OCI-M2 (cell line): Measurements from ENCODE around the gene PRRC2B.
"Not testable (repeated sequence)": the region's sequence is repeated elsewhere in the genome, so short reads cannot be mapped to it uniquely, and the experiment has no call there.

ENCODE experiments used
- DNase-seq: peaks from one replicate; lab custom pipeline; 2025; ENCODE audit not compliant: unreplicated experiment; lab: John Stamatoyannopoulos, UW

PRRC2B gene

GRCh38 chr9:131386281-131386680 is 7.6 kb upstream of the PRRC2B start:
- no peak for DNase-seq

- no peak for DNase-seq
Observed at GRCh38 chr9:131387394-131387793, 6.5 kb upstream of the PRRC2B start.

DNA sequence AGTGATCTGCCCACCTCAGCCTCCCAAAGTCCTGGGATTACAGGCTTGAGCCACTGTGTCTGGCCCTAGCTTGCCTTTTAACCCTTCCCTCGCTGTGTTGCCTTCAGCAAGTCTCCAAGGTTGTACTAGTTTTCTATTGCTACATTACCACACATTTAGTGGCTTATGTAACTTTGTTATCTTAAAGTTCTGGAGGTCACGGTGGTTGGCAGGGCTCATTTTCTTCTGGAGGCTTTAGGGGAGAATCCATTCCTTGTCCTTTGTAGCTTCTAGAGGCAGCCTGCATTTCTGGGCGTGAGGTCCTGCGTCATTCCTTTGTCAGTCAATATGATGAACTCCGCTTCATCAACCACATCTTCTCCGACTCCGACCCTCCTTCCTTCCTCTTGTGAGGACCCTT is 2.9 kb upstream of the PRRC2B start:
- DNase-seq, result no peak

GRCh38 chr9:131391504-131391903 is 2.4 kb upstream of the PRRC2B start:
- DNase-seq, result no peak

GRCh38 chr9:131394464-131395156 is 724 bp downstream of the PRRC2B start:
- DNase-seq, result no peak

GRCh38 chr9:131395157-131396098 is 1.5 kb downstream of the PRRC2B start:
- no peak for DNase-seq

- DNase-seq, result not testable (repeated sequence)
Observed at GRCh38 chr9:131396099-131396479, 2.2 kb downstream of the PRRC2B start.

DNA sequence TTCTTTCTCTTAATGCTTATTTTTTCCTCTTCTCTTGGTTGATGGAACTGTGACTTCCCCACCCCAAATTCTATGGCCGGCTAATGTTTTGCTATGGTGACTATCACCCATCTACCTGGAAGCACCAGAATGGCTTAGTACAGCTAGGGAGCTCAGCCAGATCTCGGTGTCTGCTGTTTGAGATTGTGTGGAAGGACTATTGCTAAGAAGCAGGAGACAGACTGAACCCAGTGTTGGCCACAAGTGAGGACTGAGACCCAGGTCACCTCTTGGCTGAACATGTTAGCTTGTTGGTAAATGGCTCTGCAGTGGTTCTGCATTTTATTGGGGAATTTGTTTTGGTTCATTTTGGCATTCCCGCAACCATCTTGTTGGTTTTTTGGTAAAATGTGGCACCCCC is 2.7 kb downstream of the PRRC2B start:
- no peak for DNase-seq

DNA sequence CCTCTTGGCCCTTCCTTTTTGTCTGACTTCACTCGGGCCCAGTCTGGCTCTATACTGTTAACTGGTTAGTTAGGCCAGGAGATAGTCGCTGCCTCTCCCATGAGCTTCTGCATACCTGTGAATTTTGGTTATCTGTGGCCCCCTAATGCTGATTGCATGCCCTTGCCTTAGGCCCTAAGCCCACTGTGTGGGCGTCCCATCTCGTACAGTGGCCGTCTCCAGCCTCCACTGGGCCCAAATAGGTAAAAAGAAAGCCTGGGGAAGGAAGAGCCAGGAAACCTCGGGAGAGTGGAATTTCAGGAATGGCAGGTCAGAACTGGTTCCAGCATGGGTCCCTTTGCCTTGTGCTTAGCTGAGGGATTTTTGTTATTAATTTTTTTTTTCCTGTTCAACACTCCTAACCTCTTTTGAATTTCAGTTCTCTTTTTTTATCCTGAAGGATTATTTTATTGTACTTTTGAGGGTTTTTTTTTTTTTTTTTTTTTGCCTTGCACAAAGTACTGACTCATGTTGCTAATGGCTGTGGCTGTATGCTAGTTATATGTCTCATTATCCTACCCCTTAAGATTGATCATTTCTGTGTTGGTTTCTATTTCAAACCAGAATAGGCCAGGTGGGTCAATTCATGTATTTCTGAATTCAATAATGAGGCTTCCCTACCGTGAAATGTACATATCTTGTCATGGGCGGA is 3.4 kb downstream of the PRRC2B start:
- no peak for DNase-seq

- no peak for DNase-seq
Observed at GRCh38 chr9:131398204-131398603, 4.3 kb downstream of the PRRC2B start.

DNA sequence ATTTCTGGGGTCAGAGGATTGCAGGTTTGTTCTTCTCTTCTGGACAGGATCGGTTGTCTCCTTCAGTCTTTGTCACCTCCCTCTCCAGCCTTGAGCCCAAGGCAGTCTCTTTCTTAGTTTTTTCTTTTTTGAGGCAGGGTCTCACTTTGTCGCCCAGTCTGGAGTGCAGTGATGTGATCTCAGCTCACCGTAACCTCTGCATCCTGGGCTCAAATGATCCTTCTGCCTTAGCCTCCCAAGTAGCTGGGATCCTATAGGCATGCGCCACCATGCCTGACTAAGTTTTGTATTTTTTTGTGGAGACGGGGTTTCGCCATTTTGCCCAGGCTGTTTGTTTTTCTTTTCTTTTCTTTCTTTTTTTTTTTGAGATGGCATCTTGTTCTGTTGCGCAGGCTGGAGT is 6.1 kb downstream of the PRRC2B start:
- no peak for DNase-seq

DNA sequence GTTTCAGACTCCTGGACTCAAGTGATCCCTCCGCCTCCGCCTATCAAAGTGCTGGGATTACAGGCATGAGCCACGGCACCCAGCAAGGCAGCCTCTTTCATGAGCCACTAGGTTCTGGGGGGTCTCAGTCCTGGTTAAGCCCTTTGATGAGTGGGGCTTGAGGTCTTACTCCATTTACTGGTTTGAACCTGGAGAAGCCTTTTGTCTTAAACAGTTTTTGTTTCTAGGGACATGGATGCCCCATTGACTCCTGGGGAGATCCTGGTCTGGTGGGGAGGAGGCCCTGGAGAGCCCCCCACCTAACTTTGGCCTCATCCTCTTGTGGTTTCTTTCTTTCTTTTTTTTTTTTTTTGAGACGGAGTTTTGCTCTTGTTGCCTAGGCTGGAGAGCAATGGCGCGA is 6.7 kb downstream of the PRRC2B start:
- no peak for DNase-seq

DNA sequence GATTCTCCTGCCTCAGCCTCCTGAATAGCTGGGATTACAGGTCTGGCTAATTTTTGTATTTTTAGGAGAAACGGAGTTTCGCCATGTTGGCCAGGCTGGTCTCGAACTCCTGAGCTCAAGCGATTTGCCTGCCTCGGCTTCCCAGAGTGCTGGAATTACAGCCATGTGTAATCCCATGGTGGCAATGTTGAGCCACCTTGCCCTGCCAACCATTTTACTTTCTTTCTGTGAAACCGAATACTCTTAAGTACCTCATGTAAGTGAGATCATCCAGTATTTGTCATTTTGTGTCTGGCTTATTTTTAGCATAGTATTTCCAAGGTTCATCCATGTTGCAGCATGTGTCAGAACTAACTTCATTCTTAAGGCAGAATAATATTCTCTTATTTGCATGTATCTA is 8.2 kb downstream of the PRRC2B start:
- DNase-seq, result no peak

DNA sequence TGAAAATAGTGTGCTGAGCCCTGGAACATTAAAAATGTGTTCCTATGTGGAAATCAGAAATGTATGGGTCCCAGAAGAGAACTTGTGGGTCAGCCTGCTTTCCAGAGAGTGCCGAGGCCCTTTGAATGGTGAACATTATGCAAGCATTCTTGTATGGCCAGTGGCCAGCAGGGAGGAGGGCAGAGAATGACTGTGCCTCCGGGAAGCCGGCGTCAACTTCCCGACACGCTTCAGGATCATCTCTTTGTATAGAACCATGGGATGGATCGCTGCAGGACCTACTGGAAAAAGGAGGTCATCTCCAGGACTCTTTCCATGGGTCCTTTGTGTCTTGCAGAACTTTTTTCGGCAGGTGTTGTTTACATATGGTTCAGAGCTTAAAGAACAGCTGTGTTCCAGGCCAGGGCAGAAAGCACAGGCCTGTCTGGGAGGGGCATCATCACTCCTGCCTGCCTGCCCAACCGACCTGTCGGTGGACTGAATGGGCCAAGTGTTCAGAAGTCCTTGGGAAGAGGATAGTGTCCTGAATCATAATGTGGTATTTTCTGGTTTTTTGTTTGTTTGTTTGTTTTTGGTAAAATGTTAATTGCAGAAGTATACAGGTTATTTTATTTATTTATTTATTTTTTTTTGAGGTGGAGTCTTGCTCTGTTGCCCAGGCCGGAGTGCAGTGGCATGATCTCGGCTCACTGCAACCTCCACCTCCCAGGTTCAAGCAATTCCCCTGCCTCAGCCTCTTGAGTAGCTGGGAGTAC is 9.0 kb downstream of the PRRC2B start:
- no peak for DNase-seq

GRCh38 chr9:131403493-131403773 is 9.5 kb downstream of the PRRC2B start:
- no peak for DNase-seq

GRCh38 chr9:131404581-131404980 is 10.7 kb downstream of the PRRC2B start:
- DNase-seq, result no peak

GRCh38 chr9:131404987-131405386 is 11.1 kb downstream of the PRRC2B start:
- no peak for DNase-seq

DNA sequence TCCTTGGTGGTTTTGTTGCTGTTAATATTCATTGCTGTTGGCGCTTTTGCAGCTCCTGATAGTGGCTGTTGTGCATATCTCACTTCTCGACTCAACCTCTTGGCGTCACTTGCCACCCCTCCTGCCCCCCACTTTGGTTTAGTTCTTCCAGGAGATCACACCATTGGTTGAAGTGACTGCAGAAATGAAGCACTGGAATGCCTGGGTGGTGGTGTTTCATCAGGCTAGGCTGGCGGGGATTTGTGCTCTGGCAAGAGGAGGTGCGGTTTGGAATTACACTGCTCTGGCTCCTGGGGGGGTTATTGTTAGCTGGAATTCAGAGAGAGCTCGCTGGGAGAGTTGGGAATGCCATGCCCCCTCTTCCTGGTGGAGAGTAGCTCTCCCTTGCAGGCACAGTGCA is 11.5 kb downstream of the PRRC2B start:
- DNase-seq, result no peak

- DNase-seq, result no peak
Observed at GRCh38 chr9:131405858-131406537, 12.1 kb downstream of the PRRC2B start.

- DNase-seq, result no peak
Observed at GRCh38 chr9:131406563-131407436, 12.9 kb downstream of the PRRC2B start.
